Left ventricle myocardium superior (tissue), 1 donor: ENCODE measurements around the gene ODR4. TPM values are rescaled to one million over a fixed set of nuclear protein-coding genes. Genes with fewer than 3 reads are reported as not detected.
"Not testable (repeated sequence)": the region's sequence is repeated elsewhere in the genome, so short reads cannot be mapped to it uniquely, and the experiment has no call there.

Source experiments
- ATAC-seq: fragments of 200-7000 bp; cut with Tn5 transposase; one replicate; pipeline ENCODE4 v1.9.1; 2020; ENCODE audit warnings: mild to moderate bottlenecking, moderate library complexity
- DNase-seq: peaks from one replicate; pipeline ENCODE4 v3.0.0-alpha.2; 2020
- intact Hi-C: fragments of 100-400 bp; cut with micrococcal nuclease; formaldehyde crosslinking; loops from one replicate; pipeline ENCODE4 v1.11.0; 2022
- long read RNA-seq: library from polyadenylated mRNA; unstranded; transcript quantifications from one replicate; pipeline ENCODE4 v2.0.0, GENCODE V29; 2021
- total RNA-seq: library from RNA; stranded (reverse); fragmentation: NEBNext Ultra II Directional; extraction: Animal tissue kit (Norgen Biotek cat#: 25700); gene quantifications from one replicate; pipeline ENCODE4 v1.2.1, GENCODE V29; 2021
- donor health status: DM: no; HTN: yes; CAD: no; lungs with severe emphysema.

ODR4 gene
- total RNA-seq, result 9.2 TPM
- long read RNA-seq, transcript ODR4-201 (14 exons, 3,792 nt), result major isoform, 10 of 14 reads
- long read RNA-seq, partial matches to known transcripts, result 2 of 14 reads
- long read RNA-seq, other reads (novel, unspliced or antisense), result 2 of 14 reads

GRCh38 chr1:186375152-186375928 lies at the start of gene ODR4, which contains the start of gene TPR:
ODR4 (plus strand) TSS chr1:186375838; CDS start chr1:186379786, 3,948 bp downstream.
TPR (minus strand) TSS chr1:186375253; CDS start chr1:186375028, 225 bp downstream.
- intact Hi-C loops, result no loop called here
- DNase-seq, result peak; percentile 99
- peak; percentile 96 for ATAC-seq

GRCh38 chr1:186326009-186326408 lies 49.6 kb upstream of the ODR4 start:
- intact Hi-C loops, result no loop called here
- ATAC-seq (no peak), DNase-seq (no peak)

- intact Hi-C loops, result no loop called here
- DNase-seq, result no peak
- ATAC-seq, result no peak
Observed at GRCh38 chr1:186327331-186327730, 48.3 kb upstream of the ODR4 start.

GRCh38 chr1:186330758-186331157 lies 44.9 kb upstream of the ODR4 start:
- intact Hi-C loops, result no loop called here
- ATAC-seq (no peak), DNase-seq (no peak)

- DNase-seq, result no peak
- intact Hi-C loops, result no loop called here
- ATAC-seq, result no peak
Observed at GRCh38 chr1:186337554-186337953, 38.1 kb upstream of the ODR4 start.

- intact Hi-C loops, result no loop called here
- no peak for DNase-seq
- ATAC-seq, result no peak
Observed at GRCh38 chr1:186340772-186341171, 34.9 kb upstream of the ODR4 start.

GRCh38 chr1:186347837-186348691 lies 27.6 kb upstream of the ODR4 start:
- DNase-seq, ATAC-seq, intact Hi-C loops: not testable (repeated sequence)

GRCh38 chr1:186374303-186375151 lies 1.1 kb upstream of the ODR4 start:
- intact Hi-C loops, result no loop called here
- ATAC-seq (peak; percentile 10), DNase-seq (no peak)

GRCh38 chr1:186375929-186376319 lies 286 bp downstream of the ODR4 start:
- ATAC-seq (no peak), DNase-seq (no peak)
- intact Hi-C loops, result no loop called here

GRCh38 chr1:186386725-186387383 lies 11.2 kb downstream of the ODR4 start:
- ATAC-seq (no peak), DNase-seq (no peak)
- intact Hi-C loops, result no loop called here

GRCh38 chr1:186390925-186391324 lies 15.3 kb downstream of the ODR4 start:
- ATAC-seq (no peak), DNase-seq (no peak)
- intact Hi-C loops, result no loop called here

GRCh38 chr1:186391841-186392240 lies 16.2 kb downstream of the ODR4 start:
- ATAC-seq (no peak), DNase-seq (no peak)
- intact Hi-C loops, result no loop called here

GRCh38 chr1:186392711-186393110 lies 17.1 kb downstream of the ODR4 start:
- ATAC-seq, DNase-seq, intact Hi-C loops: not testable (repeated sequence)

GRCh38 chr1:186401446-186401845 lies 25.8 kb downstream of the ODR4 start:
- DNase-seq, ATAC-seq, intact Hi-C loops: not testable (repeated sequence)

- intact Hi-C loops, result no loop called here
- DNase-seq (no peak), ATAC-seq (no peak)
Observed at GRCh38 chr1:186403632-186404031, 28.0 kb downstream of the ODR4 start.

- intact Hi-C loops, result no loop called here
- ATAC-seq, result no peak
- DNase-seq, result no peak
Observed at GRCh38 chr1:186404454-186405051, 28.9 kb downstream of the ODR4 start.

GRCh38 chr1:186409091-186409490 lies 33.5 kb downstream of the ODR4 start:
- ATAC-seq, result no peak
- DNase-seq, result no peak
- intact Hi-C loops, result no loop called here

- intact Hi-C loops, result no loop called here
- no peak for ATAC-seq
Observed at GRCh38 chr1:186413319-186413718, 37.7 kb downstream of the ODR4 start.

More at GRCh38 chr1:186413319-186413718, 37.7 kb downstream of the ODR4 start:
- no peak for DNase-seq
